ENCODE results near the gene ACRV1.
"Not testable (repeated sequence)": the region's sequence is repeated elsewhere in the genome, so short reads cannot be mapped to it uniquely, and the experiment has no call there.

Gene ACRV1

GRCh38 chr11:125680747-125681146, at the start of gene ACRV1:
TSS of gene ACRV1 (minus strand) at chr11:125680847. CDS start at chr11:125680780, 67 bp downstream.
- DNase-seq, result no peak

- DNase-seq, result no peak
Measured at GRCh38 chr11:125728969-125729368, 48.3 kb upstream of the ACRV1 start.

- peak; percentile 18 for DNase-seq
Measured at GRCh38 chr11:125724125-125724524, 43.5 kb upstream of the ACRV1 start.

- DNase-seq, result no peak
Measured at GRCh38 chr11:125720781-125721180, 40.1 kb upstream of the ACRV1 start.

GRCh38 chr11:125704686-125705085, 24.0 kb upstream of the ACRV1 start:
- DNase-seq, result not testable (repeated sequence)

- DNase-seq, result no peak
Measured at GRCh38 chr11:125701858-125702621, 21.4 kb upstream of the ACRV1 start.

GRCh38 chr11:125701018-125701610, 20.5 kb upstream of the ACRV1 start:
- DNase-seq, result no peak

- no peak for DNase-seq
Measured at GRCh38 chr11:125694951-125695350, 14.3 kb upstream of the ACRV1 start.

- no peak for DNase-seq
Measured at GRCh38 chr11:125692887-125693286, 12.2 kb upstream of the ACRV1 start.

GRCh38 chr11:125690006-125690405, 9.4 kb upstream of the ACRV1 start:
- no peak for DNase-seq

- no peak for DNase-seq
Measured at GRCh38 chr11:125689274-125689859, 8.7 kb upstream of the ACRV1 start.

GRCh38 chr11:125688632-125689031, 8.0 kb upstream of the ACRV1 start:
- no peak for DNase-seq

- DNase-seq, result no peak
Measured at GRCh38 chr11:125688066-125688465, 7.4 kb upstream of the ACRV1 start.

GRCh38 chr11:125685228-125685627, 4.6 kb upstream of the ACRV1 start:
- no peak for DNase-seq

GRCh38 chr11:125679837-125680236, 810 bp downstream of the ACRV1 start:
- DNase-seq, result no peak

GRCh38 chr11:125679397-125679796, 1.2 kb downstream of the ACRV1 start:
- no peak for DNase-seq

- no peak for DNase-seq
Measured at GRCh38 chr11:125675196-125675595, 5.5 kb downstream of the ACRV1 start.

- no peak for DNase-seq
Measured at GRCh38 chr11:125674210-125674609, 6.4 kb downstream of the ACRV1 start.

- no peak for DNase-seq
Measured at GRCh38 chr11:125671561-125671960, 9.1 kb downstream of the ACRV1 start.

- DNase-seq, result no peak
Measured at GRCh38 chr11:125670172-125670571, 10.5 kb downstream of the ACRV1 start.

- DNase-seq, result no peak
Measured at GRCh38 chr11:125667151-125667550, 13.5 kb downstream of the ACRV1 start.

- no peak for DNase-seq
Measured at GRCh38 chr11:125663910-125664309, 16.7 kb downstream of the ACRV1 start.

- no peak for DNase-seq
Measured at GRCh38 chr11:125662689-125663088, 18.0 kb downstream of the ACRV1 start.

GRCh38 chr11:125649465-125650166, 31.0 kb downstream of the ACRV1 start:
- DNase-seq, result no peak
